Measurements from ENCODE around the gene APMAP. TPM values are rescaled to one million over a fixed set of nuclear protein-coding genes. Genes with fewer than 3 reads are reported as not detected.

Gene APMAP
- polyA plus RNA-seq, 1 of the 3 experiments (the other 2 are of a cell fraction), result 107 TPM

DNA sequence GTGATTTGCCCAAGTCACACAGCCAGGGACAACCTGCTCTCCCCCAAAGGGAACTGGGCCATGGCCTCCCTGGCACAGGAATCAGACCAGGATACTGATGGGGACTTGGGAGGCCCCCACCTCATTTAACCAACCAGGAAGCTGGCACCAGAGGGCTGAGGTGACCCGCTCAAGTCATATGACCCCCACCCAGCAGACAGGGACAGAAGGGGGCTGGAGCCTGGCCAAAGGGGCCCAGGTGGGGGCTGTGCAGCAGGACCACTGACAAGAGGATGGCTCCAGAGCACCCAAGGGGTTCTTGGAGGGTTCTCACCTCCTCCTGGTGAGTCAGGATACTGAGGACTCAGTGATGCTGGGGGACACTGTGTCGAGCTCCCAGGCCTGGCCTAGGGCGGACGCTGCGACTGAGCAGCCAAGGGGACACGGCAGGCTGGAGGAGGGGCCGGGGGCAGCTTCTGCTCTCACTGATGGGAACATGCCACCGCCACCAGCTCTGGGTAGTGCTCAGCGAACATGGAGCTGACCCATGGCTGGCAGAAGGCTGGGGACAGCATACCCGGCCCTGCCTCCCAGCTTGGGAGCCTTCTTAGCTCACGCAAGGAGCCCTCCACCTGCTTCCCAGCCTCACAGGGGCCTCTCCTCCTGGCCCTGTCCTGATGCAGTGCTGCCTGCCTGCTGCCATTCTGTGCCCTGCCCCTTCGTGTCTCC lies 42.3 kb downstream of the APMAP start (continued):
- TF ChIP-seq, protein P1, sequence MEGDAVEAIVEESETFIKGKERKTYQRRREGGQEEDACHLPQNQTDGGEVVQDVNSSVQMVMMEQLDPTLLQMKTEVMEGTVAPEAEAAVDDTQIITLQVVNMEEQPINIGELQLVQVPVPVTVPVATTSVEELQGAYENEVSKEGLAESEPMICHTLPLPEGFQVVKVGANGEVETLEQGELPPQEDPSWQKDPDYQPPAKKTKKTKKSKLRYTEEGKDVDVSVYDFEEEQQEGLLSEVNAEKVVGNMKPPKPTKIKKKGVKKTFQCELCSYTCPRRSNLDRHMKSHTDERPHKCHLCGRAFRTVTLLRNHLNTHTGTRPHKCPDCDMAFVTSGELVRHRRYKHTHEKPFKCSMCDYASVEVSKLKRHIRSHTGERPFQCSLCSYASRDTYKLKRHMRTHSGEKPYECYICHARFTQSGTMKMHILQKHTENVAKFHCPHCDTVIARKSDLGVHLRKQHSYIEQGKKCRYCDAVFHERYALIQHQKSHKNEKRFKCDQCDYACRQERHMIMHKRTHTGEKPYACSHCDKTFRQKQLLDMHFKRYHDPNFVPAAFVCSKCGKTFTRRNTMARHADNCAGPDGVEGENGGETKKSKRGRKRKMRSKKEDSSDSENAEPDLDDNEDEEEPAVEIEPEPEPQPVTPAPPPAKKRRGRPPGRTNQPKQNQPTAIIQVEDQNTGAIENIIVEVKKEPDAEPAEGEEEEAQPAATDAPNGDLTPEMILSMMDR (IDR thresholded peaks at IDR 0.05), result no peak
- no peak for TF ChIP-seq MEF2A (IDR thresholded peaks at IDR 0.05; ENCODE audit: borderline replicate concordance, low read depth)
- no peak for TF ChIP-seq JUND (IDR thresholded peaks at IDR 0.05)
- TF ChIP-seq GABPA (IDR thresholded peaks at IDR 0.05; ENCODE audit: low read depth), result no peak

DNA sequence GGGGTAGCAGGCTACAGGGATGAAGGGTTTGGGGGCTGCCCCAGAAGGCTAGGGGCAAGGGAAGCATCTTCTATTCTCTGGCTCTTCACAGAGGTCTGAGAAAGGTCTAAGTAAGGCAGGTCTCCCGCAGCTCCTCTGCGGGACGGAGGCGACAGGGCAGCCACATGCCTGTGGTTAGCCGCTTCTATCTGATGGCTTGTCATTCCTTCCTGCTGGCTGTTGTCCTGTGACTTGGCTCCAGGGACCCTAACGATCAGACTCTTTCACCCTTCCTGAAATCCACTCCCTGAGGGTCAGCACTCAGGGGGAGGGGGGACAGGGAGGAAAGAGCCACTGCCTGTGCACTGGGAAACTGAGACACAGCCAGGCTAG lies 42.8 kb downstream of the APMAP start:
- Histone ChIP-seq H3K27ac (ENCODE audit: low read depth in 2 of 2, low read length in 1 of 2) (no peak overlapping the region), H4K20me1 (ENCODE audit: insufficient read depth) (no peaks in the 10 kb centered on the region), H3K4me3 (ENCODE audit: low read depth in 2 of 2, low read length in 1 of 2) (no peak overlapping the region), H3K9me2 (no peaks in the 10 kb centered on the region), H3F3A (replicated peaks; ENCODE audit: insufficient read depth) (no peaks in the 10 kb centered on the region), H3K27me3 (ENCODE audit: insufficient read depth) (no peaks in the 10 kb centered on the region), H2AFZ (ENCODE audit: low read depth) (no peak overlapping the region), H3K4me1 (ENCODE audit: control insufficient read depth in 1 of 2, insufficient read depth in 2 of 2, low read depth in 1 of 2, low read length in 1 of 2) (peaks cover 0 to 6% of the 10 kb centered on the region in 2 experiments; a peak in 1 of 4 replicates), H3K9me3 (no peaks in the 10 kb centered on the region), H3K79me2 (ENCODE audit: insufficient read depth) (no peaks in the 10 kb centered on the region), H3K36me3 (replicated peaks in 1 of 2; ENCODE audit: control insufficient read depth in 1 of 2, insufficient read depth in 2 of 2, low read length in 1 of 2) (no peaks in the 10 kb centered on the region), H3K9ac (no peak overlapping the region), H3K4me2 (no peak overlapping the region)
- TF ChIP-seq SMC3 (IDR thresholded peaks at IDR 0.05; ENCODE audit: low read depth, low read length), result no peak
- POLR2A ChIA-PET, result no interaction called here
- CTCF ChIA-PET, result interaction anchor here (1.0 kb wide), 1 partner anchor 44 kb away, joined by 3 read pairs; no protein-coding TSS in a partner anchor
- DNase-seq, result no peak
- WGBS (ENCODE audit: low lambda C conversion rate), result 14% methylated on average over 2 of the region's 6 CpGs

- CTCF ChIA-PET, result interaction anchor here (1.0 kb wide), 1 partner anchor 45 kb away, joined by 3 read pairs; no protein-coding TSS in a partner anchor
- 18% methylated on average over 8 of the region's 20 CpGs for WGBS (ENCODE audit: low lambda C conversion rate)
- Histone ChIP-seq H3K79me2 (ENCODE audit: insufficient read depth) (no peaks in the 10 kb centered on the region), H3K4me1 (ENCODE audit: control insufficient read depth in 1 of 2, insufficient read depth in 2 of 2, low read depth in 1 of 2, low read length in 1 of 2) (peaks cover 0 to 6% of the 10 kb centered on the region in 2 experiments; a peak in 1 of 4 replicates), H3F3A (replicated peaks; ENCODE audit: insufficient read depth) (no peaks in the 10 kb centered on the region), H3K4me2 (no peak within 1 kb of the TSS), H2AFZ (ENCODE audit: low read depth) (no peak within 1 kb of the TSS), H3K9me3 (no peaks in the 10 kb centered on the region), H3K9ac (no peak within 1 kb of the TSS), H4K20me1 (ENCODE audit: insufficient read depth) (no peaks in the 10 kb centered on the region), H3K4me3 (ENCODE audit: low read depth in 2 of 2, low read length in 1 of 2) (no peak within 1 kb of the TSS), H3K27me3 (ENCODE audit: insufficient read depth) (no peaks in the 10 kb centered on the region), H3K27ac (ENCODE audit: low read depth in 2 of 2, low read length in 1 of 2) (no peak within 1 kb of the TSS), H3K9me2 (no peaks in the 10 kb centered on the region), H3K36me3 (replicated peaks in 1 of 2; ENCODE audit: control insufficient read depth in 1 of 2, insufficient read depth in 2 of 2, low read length in 1 of 2) (no peaks in the 10 kb centered on the region)
- TF ChIP-seq, protein P2, sequence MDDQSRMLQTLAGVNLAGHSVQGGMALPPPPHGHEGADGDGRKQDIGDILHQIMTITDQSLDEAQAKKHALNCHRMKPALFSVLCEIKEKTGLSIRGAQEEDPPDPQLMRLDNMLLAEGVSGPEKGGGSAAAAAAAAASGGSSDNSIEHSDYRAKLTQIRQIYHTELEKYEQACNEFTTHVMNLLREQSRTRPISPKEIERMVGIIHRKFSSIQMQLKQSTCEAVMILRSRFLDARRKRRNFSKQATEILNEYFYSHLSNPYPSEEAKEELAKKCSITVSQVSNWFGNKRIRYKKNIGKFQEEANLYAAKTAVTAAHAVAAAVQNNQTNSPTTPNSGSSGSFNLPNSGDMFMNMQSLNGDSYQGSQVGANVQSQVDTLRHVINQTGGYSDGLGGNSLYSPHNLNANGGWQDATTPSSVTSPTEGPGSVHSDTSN (IDR thresholded peaks at IDR 0.05), result no peak
- TF ChIP-seq FOSL2 (IDR thresholded peaks at IDR 0.05; ENCODE audit: borderline replicate concordance, low read depth) (no peak), TCF12 (IDR thresholded peaks at IDR 0.05) (no peak), MAX (IDR thresholded peaks at IDR 0.05; ENCODE audit: low read depth) (no peak), ZBTB33 (IDR thresholded peaks at IDR 0.05; ENCODE audit: borderline replicate concordance, low read depth) (no peak), TEAD4 (IDR thresholded peaks at IDR 0.05; ENCODE audit: borderline replicate concordance, insufficient read depth) (no peak), YY1 (IDR thresholded peaks at IDR 0.05; ENCODE audit: low read depth) (no peak), RAD21 (IDR thresholded peaks at IDR 0.05; ENCODE audit: low read length) (no peak), GABPA (IDR thresholded peaks at IDR 0.05; ENCODE audit: low read depth) (no peak), MEF2A (IDR thresholded peaks at IDR 0.05; ENCODE audit: borderline replicate concordance, low read depth) (no peak), EP300 (IDR thresholded peaks at IDR 0.05; ENCODE audit: borderline replicate concordance in 1 of 2, low read depth in 1 of 2, low read length in 1 of 2) (no peak), RCOR1 (IDR thresholded peaks at IDR 0.05; ENCODE audit: low read length) (no peak), NRF1 (IDR thresholded peaks at IDR 0.05; ENCODE audit: low read depth, low read length) (no peak)
- TF ChIP-seq, protein P3, sequence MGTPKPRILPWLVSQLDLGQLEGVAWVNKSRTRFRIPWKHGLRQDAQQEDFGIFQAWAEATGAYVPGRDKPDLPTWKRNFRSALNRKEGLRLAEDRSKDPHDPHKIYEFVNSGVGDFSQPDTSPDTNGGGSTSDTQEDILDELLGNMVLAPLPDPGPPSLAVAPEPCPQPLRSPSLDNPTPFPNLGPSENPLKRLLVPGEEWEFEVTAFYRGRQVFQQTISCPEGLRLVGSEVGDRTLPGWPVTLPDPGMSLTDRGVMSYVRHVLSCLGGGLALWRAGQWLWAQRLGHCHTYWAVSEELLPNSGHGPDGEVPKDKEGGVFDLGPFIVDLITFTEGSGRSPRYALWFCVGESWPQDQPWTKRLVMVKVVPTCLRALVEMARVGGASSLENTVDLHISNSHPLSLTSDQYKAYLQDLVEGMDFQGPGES (IDR thresholded peaks at IDR 0.05; ENCODE audit: low read depth, low read length), result no peak
- no peak for DNase-seq
- POLR2A ChIA-PET, result no interaction called here
Observed at GRCh38 chr20:24948939-24949679, 43.4 kb downstream of the APMAP start, which contains the start of gene CST7. Gene CST7 (plus strand): TSS chr20:24949269. CDS start chr20:24949506, 237 bp downstream.
